Naive B cell (primary cell): ENCODE results near the gene BANF2. TPM values are rescaled to one million over a fixed set of nuclear protein-coding genes. Genes with fewer than 3 reads are reported as not detected.
A peak's percentile ranks its signal among the peaks of the same experiment; 100 is the strongest.

Experiments
- ATAC-seq, 2 donors: fragments of 150-1000 bp; cut with Tn5 transposase; 2 replicates each; pipeline ENCODE4 v1.10.0; 2021; ENCODE audit warnings: low read depth in 2 of 2, mild to moderate bottlenecking in 2 of 2, moderate library complexity in 2 of 2
- DNase-seq: peaks from one replicate; pipeline ENCODE4 v3.0.0; 2022
- H3K27ac Mint-ChIP-seq, 6 donors: one replicate each; pipeline ENCODE4 v1.8.0; 2020 to 2022; ENCODE audit warnings: mild to moderate bottlenecking in 6 of 6, mixed read lengths in 6 of 6, moderate library complexity in 5 of 6, inconsistent platforms in 2 of 6
- H3K27me3 Mint-ChIP-seq, 3 donors: one replicate each; pipeline ENCODE4 v1.8.0; 2021 to 2022; ENCODE audit warnings: mixed read lengths in 3 of 3, mild to moderate bottlenecking in 1 of 3
- H3K36me3 Mint-ChIP-seq, 2 donors: one replicate each; pipeline ENCODE4 v1.8.0; 2020 to 2022; ENCODE audit warnings: mixed read lengths in 2 of 2, inconsistent platforms in 1 of 2, mild to moderate bottlenecking in 1 of 2
- H3K4me1 Mint-ChIP-seq, 3 donors: one replicate each; pipeline ENCODE4 v1.8.0; 2020 to 2022; ENCODE audit warnings: mixed read lengths in 3 of 3, inconsistent platforms in 1 of 3, mild to moderate bottlenecking in 1 of 3, moderate library complexity in 1 of 3
- H3K4me3 Mint-ChIP-seq, 8 donors: one replicate each; pipeline ENCODE4 v1.8.0; 2020 to 2022; ENCODE audit warnings: mild to moderate bottlenecking in 8 of 8, mixed read lengths in 8 of 8, moderate library complexity in 8 of 8, inconsistent platforms in 2 of 8
- H3K9me3 Mint-ChIP-seq, 7 donors: one replicate each; pipeline ENCODE4 v1.8.0; 2020 to 2022; ENCODE audit warnings: mixed read lengths in 7 of 7, mild to moderate bottlenecking in 5 of 7, inconsistent platforms in 2 of 7, moderate library complexity in 1 of 7
- polyA plus RNA-seq, 6 donors: library from polyadenylated mRNA; unstranded; fragments of 300-500 nt; fragmentation: Illumina TruSeq; gene quantifications; one replicate each; pipeline ENCODE4 v1.2.3, GENCODE V29; 2021; ENCODE audit warnings: low read depth in 6 of 6

Gene BANF2
- polyA plus RNA-seq, 6 donors from 2014 or later: not detected

DNA sequence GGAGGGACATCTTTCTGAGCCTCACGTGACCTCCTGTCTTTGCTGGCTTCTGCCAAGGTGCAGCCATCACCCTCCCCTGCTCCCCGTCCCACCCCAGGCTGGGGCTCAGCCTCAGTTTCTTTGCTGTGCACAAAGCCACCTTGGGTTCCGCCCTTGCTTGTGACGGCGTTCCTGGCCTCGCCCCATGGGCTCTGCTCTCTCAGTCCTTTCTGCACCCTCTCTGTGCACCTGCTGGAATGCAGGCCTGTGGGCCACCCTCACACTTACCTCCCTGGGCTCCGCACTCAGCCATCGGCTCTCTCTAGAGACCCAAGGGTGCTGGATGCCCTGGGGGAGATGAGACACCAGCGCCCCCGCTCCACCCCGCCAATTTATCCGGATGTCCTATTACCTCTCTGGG, 28.3 kb downstream of the BANF2 start:
- Mint-ChIP-seq H3K27me3 (peaks cover 18 to 28% (median 23%) of the 10 kb centered on the region in 3 donors), H3K4me1 (no peaks in the 10 kb centered on the region), H3K9me3 (no peaks in the 10 kb centered on the region), H3K4me3 (no peak overlapping the region), H3K36me3 (peaks cover 0 to 4% of the 10 kb centered on the region in 2 donors), H3K27ac (peak overlapping the region in 1 of 6 donors; percentile 52)
- ATAC-seq (no peak), DNase-seq (no peak)

DNA sequence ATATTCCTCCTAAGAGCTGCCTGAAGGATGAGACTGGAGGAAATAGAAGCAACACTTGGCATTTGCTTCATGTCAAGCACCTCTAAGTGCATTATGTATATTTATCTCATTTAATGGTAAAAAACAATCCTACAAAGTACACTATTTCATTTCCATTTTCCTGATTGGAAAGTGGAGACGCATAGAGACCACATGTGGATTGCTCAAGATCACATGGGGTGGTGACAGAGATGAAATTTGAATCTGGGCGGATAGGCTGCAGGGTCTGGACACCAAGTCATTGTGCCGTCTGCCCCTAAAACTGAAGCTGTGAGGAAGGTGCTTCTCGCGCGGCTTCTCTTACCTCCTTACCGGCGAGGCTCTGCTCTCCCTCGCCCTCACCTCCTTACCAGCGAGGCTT, 30.3 kb downstream of the BANF2 start:
- Mint-ChIP-seq H3K27ac (no peak overlapping the region), H3K4me3 (no peak overlapping the region), H3K4me1 (no peaks in the 10 kb centered on the region), H3K36me3 (no peaks in the 10 kb centered on the region), H3K9me3 (peaks cover 0 to 2% (median 0%) of the 10 kb centered on the region in 7 donors), H3K27me3 (peaks cover 7 to 24% (median 17%) of the 10 kb centered on the region in 3 donors)
- DNase-seq: no peak
- ATAC-seq: no peak

DNA sequence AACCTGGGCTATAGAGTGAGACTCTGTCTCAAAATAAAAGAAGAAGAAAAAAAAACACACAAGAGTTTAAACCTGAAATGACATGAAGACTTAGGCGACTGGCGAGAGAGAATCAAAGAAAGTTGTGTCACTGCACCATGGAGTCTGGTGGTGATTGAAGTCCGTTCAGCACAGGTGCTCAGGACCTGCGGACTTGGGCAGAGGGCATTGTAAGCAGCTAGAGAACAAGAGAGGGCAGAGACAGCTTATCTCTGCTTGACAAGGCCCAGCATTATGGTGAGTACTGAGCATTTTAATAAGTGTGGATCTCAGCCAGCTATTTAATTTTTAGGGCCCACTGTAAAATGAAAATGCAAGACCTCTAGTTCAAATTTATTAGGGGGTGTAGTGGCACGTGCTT, 31.5 kb downstream of the BANF2 start:
- no peak for DNase-seq
- Mint-ChIP-seq H3K9me3 (peaks cover 0 to 8% (median 3%) of the 10 kb centered on the region in 7 donors), H3K4me1 (no peaks in the 10 kb centered on the region), H3K4me3 (no peak overlapping the region), H3K27me3 (peaks cover 5 to 24% (median 17%) of the 10 kb centered on the region in 3 donors), H3K27ac (peak overlapping the region in 1 of 6 donors; percentile 23), H3K36me3 (peaks cover 0 to 4% of the 10 kb centered on the region in 2 donors)
- no peak for ATAC-seq

DNA sequence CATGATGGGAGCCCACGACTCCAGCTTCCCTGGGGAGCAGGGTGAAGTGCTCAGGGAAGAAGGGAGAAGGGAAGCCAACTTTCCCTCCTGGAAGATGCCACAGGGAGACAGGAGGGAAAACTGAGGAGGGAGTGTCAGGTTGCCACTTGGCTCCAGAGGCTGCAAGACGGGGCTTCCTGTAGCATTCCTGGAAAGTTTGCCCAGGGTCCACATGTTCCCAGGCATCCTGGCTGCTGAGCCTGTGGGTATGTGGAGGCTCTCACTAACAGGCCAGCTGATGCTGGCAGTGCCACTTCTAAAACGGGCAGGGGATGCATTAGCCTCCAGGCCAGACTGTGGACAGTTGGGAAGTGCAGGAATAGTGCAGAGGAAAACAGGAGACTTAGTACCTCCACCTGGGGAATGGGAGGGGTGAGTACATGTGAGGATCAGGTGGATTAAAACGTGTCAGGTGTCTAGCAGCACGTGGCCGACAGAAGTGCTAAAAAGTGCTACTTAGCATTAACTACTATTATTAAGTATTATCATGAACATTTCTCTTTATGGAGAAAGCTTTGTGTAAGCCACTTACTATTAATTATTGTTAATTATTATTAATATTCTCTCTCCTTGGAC, 33.2 kb downstream of the BANF2 start:
- Mint-ChIP-seq H3K27ac (no peak overlapping the region), H3K36me3 (peaks cover 0 to 9% of the 10 kb centered on the region in 2 donors), H3K4me1 (no peaks in the 10 kb centered on the region), H3K4me3 (no peak overlapping the region), H3K9me3 (peaks cover 1 to 21% (median 6%) of the 10 kb centered on the region in 7 donors), H3K27me3 (peaks cover 5 to 23% (median 16%) of the 10 kb centered on the region in 3 donors)
- ATAC-seq (no peak), DNase-seq (no peak)

DNA sequence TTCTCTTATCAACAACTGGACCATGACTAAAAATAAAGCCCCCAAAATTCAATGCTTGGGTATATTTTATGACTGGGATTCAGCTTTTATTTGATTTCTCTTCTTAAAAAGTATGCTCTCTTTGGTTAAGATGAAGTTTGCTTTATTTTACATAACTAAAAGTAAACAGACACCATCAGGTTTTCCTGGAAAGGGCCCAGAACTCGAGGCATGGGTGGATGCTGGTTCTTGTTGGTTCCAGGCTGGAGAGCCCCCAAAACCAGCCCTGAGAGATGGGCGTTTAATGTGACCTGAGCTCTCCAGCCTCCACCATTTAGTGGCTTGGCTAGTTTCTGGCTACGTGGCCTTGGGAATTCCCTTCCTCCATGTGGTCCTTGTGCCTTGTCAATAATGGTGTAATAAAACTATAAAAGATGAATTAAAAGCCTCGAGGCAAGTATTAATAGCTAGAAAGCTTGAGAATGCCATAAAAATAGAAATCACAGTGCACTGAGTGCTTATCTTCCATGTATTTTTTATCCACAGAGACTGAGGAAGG, 34.1 kb downstream of the BANF2 start:
- H3K27ac Mint-ChIP-seq: no peak overlapping the region
- no peaks in the 10 kb centered on the region for H3K4me1 Mint-ChIP-seq
- peaks cover 4 to 15% of the 10 kb centered on the region in 2 donors for H3K36me3 Mint-ChIP-seq
- H3K4me3 Mint-ChIP-seq: no peak overlapping the region
- H3K27me3 Mint-ChIP-seq: peaks cover 0 to 16% (median 9%) of the 10 kb centered on the region in 3 donors
- DNase-seq: no peak
- peaks cover 4 to 26% (median 10%) of the 10 kb centered on the region in 7 donors for H3K9me3 Mint-ChIP-seq
- ATAC-seq: no peak

DNA sequence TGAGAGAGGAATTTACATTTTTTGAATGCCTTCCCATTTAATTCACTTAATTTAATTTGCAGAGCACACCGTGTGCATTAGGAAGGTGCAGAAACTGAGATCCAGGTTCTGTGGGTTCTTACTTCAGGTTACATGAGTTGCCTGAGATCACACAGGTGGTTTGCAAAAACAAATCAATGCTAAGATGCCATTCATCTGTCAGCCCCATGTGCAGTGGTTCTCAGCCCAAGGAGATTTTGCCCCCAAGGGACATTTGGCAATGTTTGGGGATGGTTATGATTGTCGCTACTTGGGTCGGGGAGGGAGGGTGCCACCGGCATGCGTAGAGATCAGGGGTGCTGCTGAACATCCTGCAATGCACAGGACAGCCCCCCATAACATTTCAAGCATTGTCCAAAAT, 34.6 kb downstream of the BANF2 start:
- DNase-seq (no peak), ATAC-seq (no peak)
- Mint-ChIP-seq H3K9me3 (peaks cover 4 to 26% (median 10%) of the 10 kb centered on the region in 7 donors), H3K4me1 (no peaks in the 10 kb centered on the region), H3K27me3 (peaks cover 0 to 21% (median 12%) of the 10 kb centered on the region in 3 donors), H3K36me3 (peaks cover 4 to 15% of the 10 kb centered on the region in 2 donors), H3K4me3 (no peak overlapping the region), H3K27ac (no peak overlapping the region)

DNA sequence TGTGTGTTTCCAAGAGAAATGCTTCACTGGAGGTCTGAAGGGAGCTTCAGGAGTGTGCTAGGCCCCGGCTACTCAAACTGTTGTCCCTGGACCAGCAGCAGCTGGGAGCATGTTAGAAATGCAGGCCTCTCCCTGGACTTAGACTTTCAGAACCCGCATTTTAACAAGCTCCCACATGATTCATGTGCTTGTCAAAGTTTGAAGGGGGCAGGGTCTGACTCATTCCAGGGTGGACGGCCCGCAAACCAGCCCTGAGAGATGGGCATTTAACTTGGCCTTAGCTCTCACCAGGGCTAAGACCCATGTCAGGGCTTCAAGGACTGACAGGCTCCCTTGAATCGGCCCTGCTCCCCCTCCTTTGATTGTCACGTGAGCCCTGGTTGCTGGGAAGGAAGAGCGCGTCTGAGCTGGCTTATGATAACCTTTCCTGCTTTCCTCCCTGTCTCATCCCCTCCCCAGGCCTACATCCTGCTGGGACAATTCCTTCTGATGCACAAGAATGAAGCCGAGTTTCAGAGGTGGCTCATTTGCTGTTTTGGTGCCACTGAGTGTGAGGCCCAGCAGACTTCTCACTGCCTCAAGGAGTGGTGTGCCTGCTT, 35.5 kb downstream of the BANF2 start:
- Mint-ChIP-seq H3K9me3 (peaks cover 4 to 26% (median 10%) of the 10 kb centered on the region in 7 donors), H3K27me3 (peaks cover 0 to 20% (median 16%) of the 10 kb centered on the region in 3 donors), H3K4me1 (no peaks in the 10 kb centered on the region), H3K36me3 (peaks cover 4 to 15% of the 10 kb centered on the region in 2 donors), H3K4me3 (peak overlapping the region in 1 of 8 donors; percentile 30), H3K27ac (peak overlapping the region in 1 of 6 donors; percentile 63)
- DNase-seq (no peak), ATAC-seq (no peak)

DNA sequence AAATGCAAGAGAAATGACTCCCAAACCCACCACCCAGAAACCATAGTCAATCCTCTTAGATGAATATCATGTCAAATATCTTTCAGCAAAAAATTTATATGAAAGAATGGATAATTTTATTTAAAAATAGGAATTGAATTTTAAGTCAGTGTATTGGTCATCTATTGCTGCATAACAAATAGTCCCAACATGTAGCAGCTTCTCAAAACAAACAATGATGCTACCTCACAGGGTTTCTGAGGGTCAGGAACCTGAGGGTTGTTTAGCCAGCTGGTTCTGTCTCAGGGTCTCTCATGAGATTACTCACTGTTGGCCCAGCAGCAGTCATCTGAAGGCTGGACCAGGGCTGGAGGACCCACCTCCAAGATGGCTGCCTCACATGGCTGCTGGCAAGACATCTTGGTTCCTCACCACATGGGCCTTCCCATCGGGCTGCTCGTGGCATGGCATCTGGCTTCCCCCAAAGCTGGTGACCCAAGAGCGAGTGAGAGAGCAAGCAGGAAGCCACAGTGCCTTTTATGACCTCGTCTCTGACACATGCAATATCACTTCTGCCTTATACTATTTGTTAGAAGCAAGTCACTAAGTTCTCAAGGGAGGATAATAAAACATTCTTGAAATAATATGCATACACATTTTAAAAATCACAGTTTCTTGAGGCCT, 36.3 kb downstream of the BANF2 start:
- Mint-ChIP-seq H3K27me3 (peaks cover 3 to 21% (median 18%) of the 10 kb centered on the region in 3 donors), H3K9me3 (peaks cover 4 to 26% (median 10%) of the 10 kb centered on the region in 7 donors), H3K27ac (peak overlapping the region in 1 of 6 donors; percentile 63), H3K4me3 (no peak overlapping the region), H3K36me3 (peaks cover 4 to 15% of the 10 kb centered on the region in 2 donors), H3K4me1 (no peaks in the 10 kb centered on the region)
- no peak for DNase-seq
- ATAC-seq: no peak

DNA sequence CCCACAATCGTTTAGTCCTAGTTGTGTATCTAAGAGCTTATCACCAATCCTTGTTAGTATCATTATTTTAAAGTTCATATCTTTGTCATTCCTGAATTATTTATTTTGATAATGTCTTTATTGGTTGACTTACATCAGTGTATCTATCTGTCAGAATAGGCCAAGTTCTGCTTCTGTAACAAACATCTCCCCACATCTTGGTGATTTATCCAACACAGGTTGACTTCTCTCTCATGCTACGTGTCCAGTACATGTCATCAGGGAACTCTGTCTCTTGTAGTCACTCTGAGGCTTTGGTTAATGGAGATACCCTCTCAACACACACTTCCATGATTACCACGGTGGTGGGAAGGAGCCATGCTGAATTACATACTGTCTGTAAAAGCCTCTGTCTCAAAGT, 38.4 kb downstream of the BANF2 start:
- ATAC-seq: no peak
- no peak overlapping the region for H3K27ac Mint-ChIP-seq
- DNase-seq: no peak
- no peaks in the 10 kb centered on the region for H3K4me1 Mint-ChIP-seq
- H3K27me3 Mint-ChIP-seq: peaks cover 4 to 25% (median 20%) of the 10 kb centered on the region in 3 donors
- no peak overlapping the region for H3K4me3 Mint-ChIP-seq
- peaks cover 4 to 26% (median 10%) of the 10 kb centered on the region in 7 donors for H3K9me3 Mint-ChIP-seq
- H3K36me3 Mint-ChIP-seq: peaks cover 4 to 15% of the 10 kb centered on the region in 2 donors

DNA sequence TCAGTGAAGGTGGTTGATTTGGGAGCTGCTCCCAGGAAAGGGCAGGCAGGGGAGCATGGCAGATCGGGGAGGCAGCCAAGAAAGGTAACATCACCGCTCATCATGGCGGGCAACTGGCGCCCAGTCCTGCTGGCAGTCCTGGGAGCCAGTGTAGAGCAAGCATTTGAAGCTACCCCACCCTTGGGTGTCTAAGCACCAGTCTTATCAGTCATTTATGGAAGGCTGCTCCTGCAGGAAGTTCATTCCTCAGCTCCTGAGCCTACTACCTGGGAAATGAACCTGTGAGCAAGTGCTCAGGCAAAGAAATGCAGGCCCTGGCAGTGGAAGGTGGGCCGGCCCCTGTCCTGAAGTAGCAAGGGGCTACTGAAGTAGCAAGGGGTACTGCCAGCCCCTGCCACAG, 41.5 kb downstream of the BANF2 start:
- ATAC-seq: no peak
- peaks cover 4 to 11% of the 10 kb centered on the region in 2 donors for H3K36me3 Mint-ChIP-seq
- H3K4me3 Mint-ChIP-seq: no peak overlapping the region
- H3K27ac Mint-ChIP-seq: no peak overlapping the region
- peaks cover 4 to 18% (median 7%) of the 10 kb centered on the region in 7 donors for H3K9me3 Mint-ChIP-seq
- no peaks in the 10 kb centered on the region for H3K4me1 Mint-ChIP-seq
- H3K27me3 Mint-ChIP-seq: peaks cover 4 to 25% (median 20%) of the 10 kb centered on the region in 3 donors
- no peak for DNase-seq

DNA sequence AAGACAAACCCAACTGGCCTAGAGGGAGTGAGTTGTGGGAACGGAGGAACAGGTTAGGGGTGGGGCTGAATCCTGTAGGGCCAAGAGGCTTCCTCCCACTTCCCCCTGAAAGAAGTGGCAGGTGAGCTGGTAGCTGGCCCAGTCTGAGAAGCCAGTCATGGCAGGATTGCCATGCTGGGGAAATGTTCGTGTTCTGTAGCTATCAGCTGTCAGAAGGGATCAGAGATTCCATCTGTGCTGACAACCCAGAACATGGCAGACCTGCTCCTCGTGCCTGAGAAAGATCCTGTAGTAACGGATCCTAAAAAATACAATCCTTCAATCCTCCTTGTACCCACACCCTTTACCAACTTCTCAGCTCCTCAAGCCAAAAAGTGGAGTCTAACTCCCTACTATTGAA, 43.0 kb downstream of the BANF2 start:
- H3K27ac Mint-ChIP-seq: no peak overlapping the region
- H3K4me3 Mint-ChIP-seq: no peak overlapping the region
- no peaks in the 10 kb centered on the region for H3K4me1 Mint-ChIP-seq
- ATAC-seq (no peak), DNase-seq (no peak)
- H3K27me3 Mint-ChIP-seq: peaks cover 7 to 25% (median 20%) of the 10 kb centered on the region in 3 donors
- H3K36me3 Mint-ChIP-seq: peaks cover 4 to 6% of the 10 kb centered on the region in 2 donors
- peaks cover 3 to 8% (median 5%) of the 10 kb centered on the region in 7 donors for H3K9me3 Mint-ChIP-seq

DNA sequence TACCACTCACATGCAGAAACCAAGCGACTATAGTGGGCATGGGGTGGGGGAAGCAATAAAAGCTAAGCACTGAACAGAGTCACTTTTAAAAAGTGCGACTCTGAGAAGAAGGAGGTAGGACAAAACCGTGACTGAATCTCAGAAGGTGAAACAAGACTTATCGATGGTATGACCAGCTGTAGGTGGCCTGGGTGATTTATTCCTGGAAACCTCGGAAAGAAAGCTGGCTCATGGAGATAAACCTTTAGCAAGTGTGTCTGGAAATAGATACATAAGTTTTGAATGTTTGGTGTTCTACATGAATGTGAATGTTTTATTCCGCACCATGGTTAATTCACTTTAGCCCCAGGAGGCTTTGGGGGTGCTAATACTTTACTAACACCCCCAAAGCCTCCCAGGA, 43.9 kb downstream of the BANF2 start:
- Mint-ChIP-seq H3K4me1 (no peaks in the 10 kb centered on the region), H3K9me3 (no peaks in the 10 kb centered on the region), H3K4me3 (no peak overlapping the region), H3K27ac (no peak overlapping the region), H3K27me3 (peaks cover 8 to 25% (median 20%) of the 10 kb centered on the region in 3 donors), H3K36me3 (no peaks in the 10 kb centered on the region)
- no peak for DNase-seq
- ATAC-seq: no peak

DNA sequence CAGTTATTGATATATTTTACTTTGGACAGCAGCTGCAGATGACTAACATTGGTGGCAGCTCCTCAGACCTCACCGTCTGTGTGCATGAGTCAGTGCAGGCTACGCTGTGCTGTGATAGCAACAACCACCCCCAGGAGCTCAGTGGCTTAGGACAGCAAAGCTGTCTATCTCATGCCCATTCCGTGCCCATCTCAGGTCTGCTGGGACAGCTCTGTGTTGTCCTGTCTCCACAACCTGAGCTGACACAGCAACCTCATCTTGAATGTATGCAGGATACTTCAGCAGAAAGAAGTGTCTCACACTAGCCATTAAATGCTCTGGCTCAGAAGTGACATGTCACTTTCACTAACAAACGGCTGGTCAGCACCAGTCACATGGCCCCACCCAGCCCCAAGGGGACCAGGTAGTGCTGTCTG, 47.7 kb downstream of the BANF2 start:
- H3K9me3 Mint-ChIP-seq: no peaks in the 10 kb centered on the region
- ATAC-seq (no peak), DNase-seq (no peak)
- H3K27ac Mint-ChIP-seq: peak overlapping the region in 2 of 6 donors; percentile 13 to 75
- peaks cover 4 to 13% (median 5%) of the 10 kb centered on the region in 3 donors for H3K27me3 Mint-ChIP-seq
- H3K4me1 Mint-ChIP-seq: no peaks in the 10 kb centered on the region
- no peak overlapping the region for H3K4me3 Mint-ChIP-seq
- H3K36me3 Mint-ChIP-seq: no peaks in the 10 kb centered on the region
